Ovary (tissue), 3 donors: ENCODE measurements around the gene OR10G3.

Experiments
- CTCF ChIP-seq, 3 donors: fragments of 450-650 bp in 2 of 3; fragments of 200-600 bp in 1 of 3; IDR thresholded peaks; one replicate each; pipeline versions ENCODE4 v1.5.1 to v1.8.0; 2016 to 2022; ENCODE audit warnings: antibody characterized with exemption in 3 of 3, mild to moderate bottlenecking in 1 of 3
- POLR2A ChIP-seq: fragments of 450-650 bp; IDR thresholded peaks from one replicate; pipeline ENCODE4 v1.6.1; 2017; ENCODE audit warnings: antibody characterized with exemption, mild to moderate bottlenecking, moderate library complexity
- donor health status: DM: no; HTN: no; CAD: no.

- TF ChIP-seq CTCF (IDR thresholded peaks at IDR 0.05) (no peak), POLR2A (no peak)
These were observed 52.6 kb downstream of the OR10G3 start for GRCh38 chr14:21527318-21527679.
